HG03060 (cell line): ENCODE measurements around the gene MXD4.
"Not testable (repeated sequence)": the region's sequence is repeated elsewhere in the genome, so short reads cannot be mapped to it uniquely, and the experiment has no call there.

Experiments used
- ATAC-seq: cut with Tn5 transposase; IDR thresholded peaks from one replicate; pipeline ENCODE4 v1.9.1; 2021; ENCODE audit warnings: low read depth, moderate number of reproducible peaks; ENCODE audit not compliant: unreplicated experiment

MXD4 gene

GRCh38 chr4:2241003-2241402 lies 20.9 kb downstream of the MXD4 start:
- ATAC-seq, result no peak

- no peak for ATAC-seq
Measured at GRCh38 chr4:2236944-2237666, 24.8 kb downstream of the MXD4 start.

- no peak for ATAC-seq
Measured at GRCh38 chr4:2231082-2231481, 30.8 kb downstream of the MXD4 start.

- no peak for ATAC-seq
Measured at GRCh38 chr4:2226261-2226660, 35.6 kb downstream of the MXD4 start.

GRCh38 chr4:2222838-2223237 lies 39.1 kb downstream of the MXD4 start:
- no peak for ATAC-seq

- ATAC-seq, result not testable (repeated sequence)
Measured at GRCh38 chr4:2221378-2221777, 40.5 kb downstream of the MXD4 start.

GRCh38 chr4:2220016-2220630 lies 41.8 kb downstream of the MXD4 start:
- ATAC-seq, result no peak

GRCh38 chr4:2219233-2219760 lies 42.6 kb downstream of the MXD4 start:
- ATAC-seq, result no peak

- no peak for ATAC-seq
Measured at GRCh38 chr4:2218436-2218835, 43.5 kb downstream of the MXD4 start.

- ATAC-seq, result no peak
Measured at GRCh38 chr4:2217726-2218125, 44.2 kb downstream of the MXD4 start.

GRCh38 chr4:2212831-2213230 lies 49.1 kb downstream of the MXD4 start:
- no peak for ATAC-seq

GRCh38 chr4:2202789-2203188 lies 59.1 kb downstream of the MXD4 start:
- not testable (repeated sequence) for ATAC-seq
